Measurements from ENCODE around the gene LIPA.
"Not testable (repeated sequence)": the region's sequence is repeated elsewhere in the genome, so short reads cannot be mapped to it uniquely, and the experiment has no call there.

Gene LIPA

GRCh38 chr10:89251409-89252224 lies at the start of gene LIPA:
Gene LIPA, minus strand, starts transcription at chr10:89251775. Its CDS starts 4,127 bp downstream, at chr10:89247648.
- peak; percentile 97 for DNase-seq

GRCh38 chr10:89301232-89301631 lies 49.7 kb upstream of the LIPA start:
- DNase-seq: peak; percentile 31

GRCh38 chr10:89299031-89299430 lies 47.5 kb upstream of the LIPA start:
- no peak for DNase-seq

- DNase-seq: no peak
These were observed 46.2 kb upstream of the LIPA start for GRCh38 chr10:89297791-89298190.

GRCh38 chr10:89297356-89297755 lies 45.8 kb upstream of the LIPA start:
- DNase-seq: no peak

GRCh38 chr10:89296220-89296648 lies 44.7 kb upstream of the LIPA start:
- peak; percentile 36 for DNase-seq

GRCh38 chr10:89295597-89295996 lies 44.0 kb upstream of the LIPA start:
- peak; percentile 77 for DNase-seq

- DNase-seq: no peak
These were observed 43.2 kb upstream of the LIPA start for GRCh38 chr10:89294721-89295239.

- peak; percentile 58 for DNase-seq
These were observed 33.7 kb upstream of the LIPA start for GRCh38 chr10:89285303-89285702.

GRCh38 chr10:89284711-89285110 lies 33.1 kb upstream of the LIPA start:
- not testable (repeated sequence) for DNase-seq

GRCh38 chr10:89283936-89284475 lies 32.4 kb upstream of the LIPA start:
- peak; percentile 93 for DNase-seq

GRCh38 chr10:89283025-89283935 lies 31.7 kb upstream of the LIPA start:
- peak; percentile 48 for DNase-seq

GRCh38 chr10:89281606-89282395 lies 30.2 kb upstream of the LIPA start:
- peak; percentile 22 for DNase-seq

GRCh38 chr10:89280508-89280907 lies 28.9 kb upstream of the LIPA start:
- DNase-seq: peak; percentile 59

GRCh38 chr10:89279421-89279869 lies 27.9 kb upstream of the LIPA start:
- DNase-seq: peak; percentile 61

GRCh38 chr10:89278900-89279392 lies 27.4 kb upstream of the LIPA start:
- peak; percentile 18 for DNase-seq

- DNase-seq: peak; percentile 99
These were observed 26.5 kb upstream of the LIPA start for GRCh38 chr10:89278034-89278535.

GRCh38 chr10:89275383-89275782 lies 23.8 kb upstream of the LIPA start:
- no peak for DNase-seq

GRCh38 chr10:89274928-89275327 lies 23.4 kb upstream of the LIPA start:
- DNase-seq: peak; percentile 38

- no peak for DNase-seq
These were observed 22.1 kb upstream of the LIPA start for GRCh38 chr10:89273680-89274079.

- DNase-seq: no peak
These were observed 20.0 kb upstream of the LIPA start for GRCh38 chr10:89271532-89271931.

- DNase-seq: no peak
These were observed 18.5 kb upstream of the LIPA start for GRCh38 chr10:89270153-89270483.

Measured in fibroblast of skin of right quadriceps (primary cell).